Measurements from ENCODE around the gene NRL.

- TF ChIP-seq POLR2AphosphoS5 (IDR thresholded peaks at IDR 0.05; ENCODE audit: control insufficient read depth, insufficient read depth, low read depth, low read length) = no peak
- 0 out of 6 replicates have a peak, but pooled peaks of 1 of the 3 experiments have one; percentile 0 for TF ChIP-seq CTCF (IDR thresholded peaks at IDR 0.05 in 2 of 3, conservative IDR thresholded peaks at IDR 0.05 in 1 of 3; ENCODE audit: insufficient read depth in 2 of 3, low read depth in 1 of 3, low read length in 3 of 3)
- TF ChIP-seq HDAC2 (IDR thresholded peaks at IDR 0.05) = no peak
- no peak for TF ChIP-seq JUN (IDR thresholded peaks at IDR 0.05; ENCODE audit: borderline replicate concordance, low read depth, low read length)
- TF ChIP-seq JUN (CRISPR knock-in tag; IDR thresholded peaks at IDR 0.05; ENCODE audit: borderline replicate concordance) = no peak
- TF ChIP-seq MAFG (tag; conservative IDR thresholded peaks at IDR 0.05) = no peak
- TF ChIP-seq UBTF (IDR thresholded peaks at IDR 0.05; ENCODE audit: borderline replicate concordance in 1 of 2, low read depth in 2 of 2, low read length in 2 of 2) = 0 out of 4 replicates have a peak, but pooled peaks of 1 of the 2 experiments have one; percentile 29
- TF ChIP-seq SP1 (CRISPR knock-in tag; IDR thresholded peaks at IDR 0.05) = peak; percentile 9; the same call in 1 of the 2 replicates
- no peak for TF ChIP-seq ESRRB (CRISPR knock-in tag; IDR thresholded peaks at IDR 0.05; ENCODE audit: borderline replicate concordance)
- peak in 1 of 2 experiments; percentile 39; a peak in 1 of 4 replicates for TF ChIP-seq NONO (IDR thresholded peaks at IDR 0.05; ENCODE audit: low read depth in 2 of 2, low read length in 1 of 2)
- TF ChIP-seq NUFIP1 (IDR thresholded peaks at IDR 0.05; ENCODE audit: partially characterized antibody) = no peak
Observed at GRCh38 chr14:24080888-24081738, 33.6 kb downstream of the NRL start.
